PC-3 (cell line): ENCODE measurements around the gene MAP2K5. TPM values are rescaled to one million over a fixed set of nuclear protein-coding genes. Genes with fewer than 3 reads are reported as not detected.

Source experiments
- ATAC-seq: fragments of 200-7000 bp; cut with Tn5 transposase; 2 replicates; pipeline ENCODE4 v1.9.1; 2020; ENCODE audit warnings: mild to moderate bottlenecking, moderate library complexity
- BruUV-seq: library from RNA; stranded (reverse); fragments of 400-500 nt; replicated peaks from 2 replicates; lab custom pipeline; 2021; lab: Mats Ljungman, UMichigan
- CTCF ChIA-PET: fragments of 300-600 bp; sonication (Branson Sonifier 250); formaldehyde crosslinking; loops from one replicate; lab custom pipeline; 2022; ENCODE audit warnings: antibody characterized with exemption; lab: Charles Lee
- POLR2A ChIA-PET: fragments of 300-600 bp; sonication (Branson Sonifier 250); formaldehyde crosslinking; loops from one replicate; lab custom pipeline; 2022; ENCODE audit warnings: antibody characterized with exemption; ENCODE audit not compliant: unreplicated experiment; lab: Charles Lee
- DNase-seq: peaks from one replicate; pipeline ENCODE4 v3.0.0-alpha.2; 2015
- H2AFZ ChIP-seq: fragments of 300-600 bp; sonication (generic); 2 replicates; pipeline ENCODE4 v1.6.0; 2016; ENCODE audit warnings: antibody characterized with exemption, low read length
- H3F3A ChIP-seq: fragments of 300-600 bp; sonication (generic); one replicate; pipeline ENCODE4 v1.6.0; 2017; ENCODE audit warnings: antibody characterized with exemption, low read length, control low read depth, mild to moderate bottlenecking; ENCODE audit not compliant: unreplicated experiment
- H3K27ac ChIP-seq: fragments of 300-600 bp; sonication (generic); 2 replicates; pipeline ENCODE4 v1.5.1; 2016; ENCODE audit warnings: mild to moderate bottlenecking, low read length
- H3K27me3 ChIP-seq: fragments of 300-600 bp; sonication (generic); 2 replicates; pipeline ENCODE4 v1.6.1; 2016; ENCODE audit warnings: low read length, mixed read lengths
- H3K36me3 ChIP-seq: fragments of 300-600 bp; sonication (generic); 2 replicates; pipeline ENCODE4 v1.6.1; 2016; ENCODE audit warnings: low read depth, mixed run types, low read length, mixed read lengths
- H3K4me1 ChIP-seq: fragments of 300-600 bp; sonication (generic); 2 replicates; pipeline ENCODE4 v1.5.1; 2016; ENCODE audit warnings: low read length; ENCODE audit not compliant: insufficient read depth
- H3K4me2 ChIP-seq: fragments of 300-600 bp; sonication (generic); 2 replicates; pipeline ENCODE4 v1.6.0; 2016; ENCODE audit warnings: low read length
- H3K4me3 ChIP-seq: fragments of 300-600 bp; sonication (generic); 2 replicates; pipeline ENCODE4 v1.5.1; 2016; ENCODE audit warnings: mild to moderate bottlenecking, low read length, mixed read lengths
- H3K79me2 ChIP-seq: fragments of 300-600 bp; sonication (generic); 2 replicates; pipeline ENCODE4 v1.6.1; 2017; ENCODE audit warnings: low read length, mixed read lengths
- H3K9ac ChIP-seq: fragments of 300-600 bp; sonication (generic); 2 replicates; pipeline ENCODE4 v1.6.0; 2016; ENCODE audit warnings: mild to moderate bottlenecking, low read length
- H3K9me2 ChIP-seq: fragments of 300-600 bp; sonication (generic); replicated peaks from 2 replicates; pipeline ENCODE4 v1.6.1; 2016; ENCODE audit warnings: mixed run types, low read length, mixed read lengths
- H3K9me3 ChIP-seq: fragments of 300-600 bp; sonication (generic); 2 replicates; pipeline ENCODE4 v1.6.1; 2016; ENCODE audit warnings: low read length, mixed read lengths
- H4K20me1 ChIP-seq: fragments of 300-600 bp; sonication (generic); 2 replicates; pipeline ENCODE4 v1.6.1; 2016; ENCODE audit warnings: low read length, mixed read lengths
- EZH2 ChIP-seq: fragments of 300-600 bp; sonication (generic); IDR thresholded peaks from one replicate; pipeline ENCODE4 v1.6.1; 2017; ENCODE audit warnings: antibody characterized with exemption, mild to moderate bottlenecking, low read length; ENCODE audit not compliant: unreplicated experiment
- EZH2phosphoT487 ChIP-seq: fragments of 300-600 bp; sonication (generic); IDR thresholded peaks from 2 replicates; pipeline ENCODE4 v1.6.1; 2018; ENCODE audit warnings: mild to moderate bottlenecking, antibody characterized with exemption, low read length, borderline replicate concordance
- intact Hi-C: fragments of 100-400 bp; cut with micrococcal nuclease; formaldehyde crosslinking; loops from 2 replicates; pipeline ENCODE4 v1.9.0; 2023
- total RNA-seq: library from RNA; depleted of rRNA; stranded (reverse); fragments of >200 nt; gene quantifications from 2 replicates; pipeline ENCODE4 v1.2.3, GENCODE V29; 2014
- TF ChIP-seq, protein P1 (sequence below): fragments of 300-600 bp; sonication (generic); conservative IDR thresholded peaks from 2 replicates; pipeline ENCODE4 v1.5.1; 2017; ENCODE audit warnings: antibody characterized with exemption, low read depth, mild to moderate bottlenecking, low read length

Gene MAP2K5
- total RNA-seq, 1 experiment from 2014 or later = 5.5 TPM

- no peaks in the 10 kb centered on the region for H4K20me1 ChIP-seq
- intact Hi-C loops = no loop called here
- H3K79me2 ChIP-seq = no peaks in the 10 kb centered on the region
- no peaks in the 10 kb centered on the region for H3K9me3 ChIP-seq
- no peaks in the 10 kb centered on the region for H3K36me3 ChIP-seq
- H3F3A ChIP-seq = no peaks in the 10 kb centered on the region
- H2AFZ ChIP-seq = no peak overlapping the region
- TF ChIP-seq, protein P1, sequence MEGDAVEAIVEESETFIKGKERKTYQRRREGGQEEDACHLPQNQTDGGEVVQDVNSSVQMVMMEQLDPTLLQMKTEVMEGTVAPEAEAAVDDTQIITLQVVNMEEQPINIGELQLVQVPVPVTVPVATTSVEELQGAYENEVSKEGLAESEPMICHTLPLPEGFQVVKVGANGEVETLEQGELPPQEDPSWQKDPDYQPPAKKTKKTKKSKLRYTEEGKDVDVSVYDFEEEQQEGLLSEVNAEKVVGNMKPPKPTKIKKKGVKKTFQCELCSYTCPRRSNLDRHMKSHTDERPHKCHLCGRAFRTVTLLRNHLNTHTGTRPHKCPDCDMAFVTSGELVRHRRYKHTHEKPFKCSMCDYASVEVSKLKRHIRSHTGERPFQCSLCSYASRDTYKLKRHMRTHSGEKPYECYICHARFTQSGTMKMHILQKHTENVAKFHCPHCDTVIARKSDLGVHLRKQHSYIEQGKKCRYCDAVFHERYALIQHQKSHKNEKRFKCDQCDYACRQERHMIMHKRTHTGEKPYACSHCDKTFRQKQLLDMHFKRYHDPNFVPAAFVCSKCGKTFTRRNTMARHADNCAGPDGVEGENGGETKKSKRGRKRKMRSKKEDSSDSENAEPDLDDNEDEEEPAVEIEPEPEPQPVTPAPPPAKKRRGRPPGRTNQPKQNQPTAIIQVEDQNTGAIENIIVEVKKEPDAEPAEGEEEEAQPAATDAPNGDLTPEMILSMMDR = no peak
- H3K27ac ChIP-seq = no peak overlapping the region
- no peaks in the 10 kb centered on the region for H3K4me1 ChIP-seq
- CTCF ChIA-PET = no interaction called here
- peaks cover 20% of the 10 kb centered on the region for H3K27me3 ChIP-seq
- H3K9me2 ChIP-seq = no peaks in the 10 kb centered on the region
- no TSS peak for BruUV-seq
- H3K4me3 ChIP-seq = no peak overlapping the region
- H3K4me2 ChIP-seq = no peak overlapping the region
- no peak for DNase-seq
- POLR2A ChIA-PET = no interaction called here
- ATAC-seq = no peak
- H3K9ac ChIP-seq = no peak overlapping the region
These were observed 285.9 kb downstream of the MAP2K5 start for GRCh38 chr15:67828278-67828968.

DNA sequence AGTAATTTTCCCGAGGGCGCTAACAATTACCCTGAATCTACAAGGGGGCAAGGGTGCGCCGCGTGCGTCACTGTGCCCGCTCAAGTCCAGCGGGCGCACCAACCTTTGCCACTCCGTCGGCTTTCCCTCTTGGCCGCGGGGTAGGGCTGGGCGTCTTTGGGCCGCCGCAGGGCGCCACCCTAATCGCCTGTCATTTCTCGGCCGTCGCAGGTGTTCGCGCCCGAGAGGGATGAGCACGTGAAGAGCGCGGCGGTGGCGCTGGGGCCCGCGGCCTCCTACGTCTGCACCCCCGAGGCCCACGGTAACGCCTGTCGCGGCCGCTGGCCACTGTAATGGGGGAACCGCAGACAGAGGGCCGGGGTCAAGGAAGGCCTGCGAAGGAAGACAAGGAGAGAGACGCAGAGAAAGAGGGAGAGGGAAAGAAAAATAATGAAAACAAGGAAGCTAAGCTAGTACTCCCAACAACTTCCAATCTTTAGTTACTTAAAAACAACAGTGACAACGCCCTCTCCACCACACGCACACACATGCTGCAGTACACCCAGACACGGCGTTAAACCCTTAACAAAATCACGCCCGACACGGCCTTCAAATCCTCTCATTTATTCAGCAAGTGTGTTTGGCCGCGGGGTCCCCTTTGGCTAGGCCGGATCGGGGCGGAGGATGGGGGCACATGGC is 286.6 kb downstream of the MAP2K5 start:
- no peak overlapping the region for H3K27ac ChIP-seq
- no peaks in the 10 kb centered on the region for H3K36me3 ChIP-seq
- H4K20me1 ChIP-seq = no peaks in the 10 kb centered on the region
- no peak overlapping the region for H3K9ac ChIP-seq
- H3K79me2 ChIP-seq = no peaks in the 10 kb centered on the region
- ChIA-PET POLR2A (no interaction called here), CTCF (no interaction called here)
- intact Hi-C loops = no loop called here
- no peak overlapping the region for H2AFZ ChIP-seq
- DNase-seq (no peak), ATAC-seq (no peak)
- no peak overlapping the region for H3K4me2 ChIP-seq
- no peaks in the 10 kb centered on the region for H3K9me3 ChIP-seq
- no peaks in the 10 kb centered on the region for H3K9me2 ChIP-seq
- no peak overlapping the region for H3K4me3 ChIP-seq
- no peaks in the 10 kb centered on the region for H3F3A ChIP-seq
- H3K4me1 ChIP-seq = no peaks in the 10 kb centered on the region
- TF ChIP-seq, protein P1 = no peak
- TF ChIP-seq EZH2phosphoT487 (no peak), EZH2 (no peak)
- peaks cover 13% of the 10 kb centered on the region for H3K27me3 ChIP-seq
- no TSS peak for BruUV-seq
